Measurements from ENCODE around the gene CEACAM21.

The CEACAM21 gene

GRCh38 chr19:41595258-41595889, 19.4 kb downstream of the CEACAM21 start:
- peaks cover 17% of the 10 kb centered on the region for H3K27me3 ChIP-seq (ENCODE audit: control insufficient read depth, insufficient read depth, low read length, poor library complexity, severe bottlenecking)
- H3K4me3 ChIP-seq (ENCODE audit: insufficient read depth, low read depth, low read length): no peak overlapping the region
- WGBS, 2 experiments: 22 to 28% methylated on average over 4 of the region's 4 CpGs
- no peaks in the 10 kb centered on the region for H3K4me1 ChIP-seq (ENCODE audit: control insufficient read depth, insufficient read depth, low read length)
- H3K9me3 ChIP-seq (ENCODE audit: control insufficient read depth, low read length): no peaks in the 10 kb centered on the region
- H3K27ac ChIP-seq (ENCODE audit: insufficient read depth, low read depth, low read length, poor library complexity, severe bottlenecking): no peak overlapping the region
- H3K36me3 ChIP-seq (ENCODE audit: control insufficient read depth, insufficient read depth, low read length): no peaks in the 10 kb centered on the region

- Histone ChIP-seq H3K36me3 (ENCODE audit: control insufficient read depth, insufficient read depth, low read length) (no peaks in the 10 kb centered on the region), H3K27ac (ENCODE audit: insufficient read depth, low read depth, low read length, poor library complexity, severe bottlenecking) (no peak overlapping the region), H3K9me3 (ENCODE audit: control insufficient read depth, low read length) (no peaks in the 10 kb centered on the region), H3K4me1 (ENCODE audit: control insufficient read depth, insufficient read depth, low read length) (no peaks in the 10 kb centered on the region), H3K4me3 (ENCODE audit: insufficient read depth, low read depth, low read length) (no peak overlapping the region), H3K27me3 (ENCODE audit: control insufficient read depth, insufficient read depth, low read length, poor library complexity, severe bottlenecking) (peaks cover 18% of the 10 kb centered on the region)
- 29 to 33% methylated on average over 3 of the region's 3 CpGs for WGBS, 2 experiments
Observed at GRCh38 chr19:41595890-41596280, 19.9 kb downstream of the CEACAM21 start.

- H3K9me3 ChIP-seq (ENCODE audit: control insufficient read depth, low read length): no peaks in the 10 kb centered on the region
- H3K36me3 ChIP-seq (ENCODE audit: control insufficient read depth, insufficient read depth, low read length): no peaks in the 10 kb centered on the region
- peaks cover 20% of the 10 kb centered on the region for H3K27me3 ChIP-seq (ENCODE audit: control insufficient read depth, insufficient read depth, low read length, poor library complexity, severe bottlenecking)
- H3K4me1 ChIP-seq (ENCODE audit: control insufficient read depth, insufficient read depth, low read length): no peaks in the 10 kb centered on the region
- 16 to 18% methylated on average over 10 of the region's 10 CpGs for WGBS, 2 experiments
- no peak overlapping the region for H3K4me3 ChIP-seq (ENCODE audit: insufficient read depth, low read depth, low read length)
- H3K27ac ChIP-seq (ENCODE audit: insufficient read depth, low read depth, low read length, poor library complexity, severe bottlenecking): no peak overlapping the region
Observed at GRCh38 chr19:41597600-41598041, 21.7 kb downstream of the CEACAM21 start.

GRCh38 chr19:41599175-41599966, 23.4 kb downstream of the CEACAM21 start:
- Histone ChIP-seq H3K4me3 (ENCODE audit: insufficient read depth, low read depth, low read length) (no peak overlapping the region), H3K9me3 (ENCODE audit: control insufficient read depth, low read length) (no peaks in the 10 kb centered on the region), H3K27ac (ENCODE audit: insufficient read depth, low read depth, low read length, poor library complexity, severe bottlenecking) (no peak overlapping the region), H3K36me3 (ENCODE audit: control insufficient read depth, insufficient read depth, low read length) (no peaks in the 10 kb centered on the region), H3K4me1 (ENCODE audit: control insufficient read depth, insufficient read depth, low read length) (no peaks in the 10 kb centered on the region), H3K27me3 (ENCODE audit: control insufficient read depth, insufficient read depth, low read length, poor library complexity, severe bottlenecking) (peaks cover 20% of the 10 kb centered on the region)
- 40 to 52% methylated on average over 5 to 6 of the region's 6 CpGs for WGBS, 2 experiments

- 59 to 61% methylated on average over 4 of the region's 4 CpGs for WGBS, 2 experiments
- Histone ChIP-seq H3K4me1 (ENCODE audit: control insufficient read depth, insufficient read depth, low read length) (no peaks in the 10 kb centered on the region), H3K4me3 (ENCODE audit: insufficient read depth, low read depth, low read length) (no peak overlapping the region), H3K9me3 (ENCODE audit: control insufficient read depth, low read length) (no peaks in the 10 kb centered on the region), H3K36me3 (ENCODE audit: control insufficient read depth, insufficient read depth, low read length) (no peaks in the 10 kb centered on the region), H3K27me3 (ENCODE audit: control insufficient read depth, insufficient read depth, low read length, poor library complexity, severe bottlenecking) (peaks cover 7% of the 10 kb centered on the region), H3K27ac (ENCODE audit: insufficient read depth, low read depth, low read length, poor library complexity, severe bottlenecking) (no peak overlapping the region)
Observed at GRCh38 chr19:41601771-41602170, 25.8 kb downstream of the CEACAM21 start.

- Histone ChIP-seq H3K27ac (ENCODE audit: insufficient read depth, low read depth, low read length, poor library complexity, severe bottlenecking) (no peak overlapping the region), H3K27me3 (ENCODE audit: control insufficient read depth, insufficient read depth, low read length, poor library complexity, severe bottlenecking) (peaks cover 3% of the 10 kb centered on the region)
Observed at GRCh38 chr19:41604831-41605230, 28.9 kb downstream of the CEACAM21 start.

GRCh38 chr19:41606215-41606837, 30.4 kb downstream of the CEACAM21 start:
- H3K4me1 ChIP-seq (ENCODE audit: control insufficient read depth, insufficient read depth, low read length): no peaks in the 10 kb centered on the region

More at GRCh38 chr19:41604831-41605230, 28.9 kb downstream of the CEACAM21 start:
- H3K4me1 ChIP-seq (ENCODE audit: control insufficient read depth, insufficient read depth, low read length): no peaks in the 10 kb centered on the region
- no peaks in the 10 kb centered on the region for H3K9me3 ChIP-seq (ENCODE audit: control insufficient read depth, low read length)
- H3K36me3 ChIP-seq (ENCODE audit: control insufficient read depth, insufficient read depth, low read length): no peaks in the 10 kb centered on the region
- WGBS, 2 experiments: 34 to 42% methylated on average over 3 of the region's 3 CpGs
- H3K4me3 ChIP-seq (ENCODE audit: insufficient read depth, low read depth, low read length): no peak overlapping the region

GRCh38 chr19:41607668-41608067, 31.7 kb downstream of the CEACAM21 start:
- Histone ChIP-seq H3K4me3 (ENCODE audit: insufficient read depth, low read depth, low read length) (no peak overlapping the region), H3K36me3 (ENCODE audit: control insufficient read depth, insufficient read depth, low read length) (no peaks in the 10 kb centered on the region), H3K4me1 (ENCODE audit: control insufficient read depth, insufficient read depth, low read length) (no peaks in the 10 kb centered on the region), H3K27ac (ENCODE audit: insufficient read depth, low read depth, low read length, poor library complexity, severe bottlenecking) (no peak overlapping the region), H3K27me3 (ENCODE audit: control insufficient read depth, insufficient read depth, low read length, poor library complexity, severe bottlenecking) (no peaks in the 10 kb centered on the region), H3K9me3 (ENCODE audit: control insufficient read depth, low read length) (no peaks in the 10 kb centered on the region)
- WGBS, 2 experiments: 81 to 89% methylated on average over 1 of the region's 1 CpG

More at GRCh38 chr19:41606215-41606837, 30.4 kb downstream of the CEACAM21 start:
- Histone ChIP-seq H3K36me3 (ENCODE audit: control insufficient read depth, insufficient read depth, low read length) (no peaks in the 10 kb centered on the region), H3K27ac (ENCODE audit: insufficient read depth, low read depth, low read length, poor library complexity, severe bottlenecking) (no peak overlapping the region), H3K9me3 (ENCODE audit: control insufficient read depth, low read length) (no peaks in the 10 kb centered on the region), H3K4me3 (ENCODE audit: insufficient read depth, low read depth, low read length) (no peak overlapping the region), H3K27me3 (ENCODE audit: control insufficient read depth, insufficient read depth, low read length, poor library complexity, severe bottlenecking) (no peaks in the 10 kb centered on the region)
- 74 to 76% methylated on average over 5 of the region's 5 CpGs for WGBS, 2 experiments

GRCh38 chr19:41610789-41611188, 34.8 kb downstream of the CEACAM21 start:
- H3K27me3 ChIP-seq (ENCODE audit: control insufficient read depth, insufficient read depth, low read length, poor library complexity, severe bottlenecking): no peaks in the 10 kb centered on the region

GRCh38 chr19:41612483-41612882, 36.5 kb downstream of the CEACAM21 start:
- WGBS, 2 experiments: 70 to 74% methylated on average over 4 of the region's 4 CpGs
- H3K27me3 ChIP-seq (ENCODE audit: control insufficient read depth, insufficient read depth, low read length, poor library complexity, severe bottlenecking): no peaks in the 10 kb centered on the region
- H3K36me3 ChIP-seq (ENCODE audit: control insufficient read depth, insufficient read depth, low read length): no peaks in the 10 kb centered on the region
- H3K4me3 ChIP-seq (ENCODE audit: insufficient read depth, low read depth, low read length): no peak overlapping the region
- H3K4me1 ChIP-seq (ENCODE audit: control insufficient read depth, insufficient read depth, low read length): no peaks in the 10 kb centered on the region
- no peak overlapping the region for H3K27ac ChIP-seq (ENCODE audit: insufficient read depth, low read depth, low read length, poor library complexity, severe bottlenecking)
- H3K9me3 ChIP-seq (ENCODE audit: control insufficient read depth, low read length): no peaks in the 10 kb centered on the region

More at GRCh38 chr19:41610789-41611188, 34.8 kb downstream of the CEACAM21 start:
- Histone ChIP-seq H3K36me3 (ENCODE audit: control insufficient read depth, insufficient read depth, low read length) (no peaks in the 10 kb centered on the region), H3K27ac (ENCODE audit: insufficient read depth, low read depth, low read length, poor library complexity, severe bottlenecking) (no peak overlapping the region), H3K4me3 (ENCODE audit: insufficient read depth, low read depth, low read length) (no peak overlapping the region), H3K4me1 (ENCODE audit: control insufficient read depth, insufficient read depth, low read length) (no peaks in the 10 kb centered on the region), H3K9me3 (ENCODE audit: control insufficient read depth, low read length) (no peaks in the 10 kb centered on the region)

All from ectodermal cell (in vitro differentiated cells).